Measurements from ENCODE around the gene MYO6.

- TF ChIP-seq, protein P1, sequence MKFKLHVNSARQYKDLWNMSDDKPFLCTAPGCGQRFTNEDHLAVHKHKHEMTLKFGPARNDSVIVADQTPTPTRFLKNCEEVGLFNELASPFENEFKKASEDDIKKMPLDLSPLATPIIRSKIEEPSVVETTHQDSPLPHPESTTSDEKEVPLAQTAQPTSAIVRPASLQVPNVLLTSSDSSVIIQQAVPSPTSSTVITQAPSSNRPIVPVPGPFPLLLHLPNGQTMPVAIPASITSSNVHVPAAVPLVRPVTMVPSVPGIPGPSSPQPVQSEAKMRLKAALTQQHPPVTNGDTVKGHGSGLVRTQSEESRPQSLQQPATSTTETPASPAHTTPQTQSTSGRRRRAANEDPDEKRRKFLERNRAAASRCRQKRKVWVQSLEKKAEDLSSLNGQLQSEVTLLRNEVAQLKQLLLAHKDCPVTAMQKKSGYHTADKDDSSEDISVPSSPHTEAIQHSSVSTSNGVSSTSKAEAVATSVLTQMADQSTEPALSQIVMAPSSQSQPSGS (IDR thresholded peaks at IDR 0.05; ENCODE audit: low read length): no peak
- TF ChIP-seq YY1 (IDR thresholded peaks at IDR 0.05; ENCODE audit: low read depth, low read length) (no peak), POLR2AphosphoS5 (IDR thresholded peaks at IDR 0.05; ENCODE audit: low read depth, low read length) (no peak), CTCF (IDR thresholded peaks at IDR 0.05; ENCODE audit: control extremely low read depth in 1 of 3, insufficient read depth in 1 of 3, low read depth in 1 of 3, low read length in 3 of 3) (no peak), JUND (IDR thresholded peaks at IDR 0.05; ENCODE audit: low read length) (no peak), EZH2 (IDR thresholded peaks at IDR 0.05; ENCODE audit: low read depth, low read length, severe bottlenecking) (no peak), SIN3A (conservative IDR thresholded peaks at IDR 0.05 in 1 of 2, IDR thresholded peaks at IDR 0.05 in 1 of 2; ENCODE audit: low read depth in 1 of 2, low read length in 2 of 2) (no peak)
Observed at GRCh38 chr6:75963569-75963968, 214.5 kb downstream of the MYO6 start.

Measured in H1 (cell line).